NCI-H1930 (cell line): ENCODE data around the gene DCD.

Experiments used
- DNase-seq, 2 experiments: peaks; one replicate each; lab custom pipeline; 2025; lab: John Stamatoyannopoulos, UW

Gene DCD

GRCh38 chr12:54606556-54606955 lies 41.6 kb downstream of the DCD start:
- no peak for DNase-seq

GRCh38 chr12:54605138-54605970 lies 42.8 kb downstream of the DCD start:
- DNase-seq = no peak

GRCh38 chr12:54604436-54604835 lies 43.7 kb downstream of the DCD start:
- no peak for DNase-seq

- DNase-seq = no peak
Measured at GRCh38 chr12:54603872-54604271, 44.3 kb downstream of the DCD start.

- peak; percentile 6 to 7 for DNase-seq
Measured at GRCh38 chr12:54603173-54603814, 44.9 kb downstream of the DCD start.

DNA sequence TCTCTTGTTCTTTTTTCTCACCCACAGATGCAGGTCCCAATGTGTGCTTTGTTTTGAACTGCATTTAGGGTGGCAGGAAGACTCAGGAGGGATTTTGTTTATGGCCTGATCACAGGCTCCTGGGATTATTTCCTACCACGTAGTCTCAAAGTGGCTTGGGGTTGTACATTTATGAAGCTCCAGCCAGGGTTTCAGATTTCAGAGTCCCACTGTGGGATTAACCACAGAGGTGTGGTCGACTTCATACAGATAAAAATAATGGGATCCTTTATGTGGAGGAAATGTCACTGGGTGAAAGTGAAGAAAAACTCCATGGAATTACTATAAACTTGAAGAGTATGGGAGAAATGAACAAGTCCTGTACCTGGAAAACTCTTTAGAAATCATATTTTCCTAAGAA lies 45.5 kb downstream of the DCD start:
- DNase-seq = no peak

- no peak for DNase-seq
Measured at GRCh38 chr12:54601841-54602240, 46.3 kb downstream of the DCD start.

DNA sequence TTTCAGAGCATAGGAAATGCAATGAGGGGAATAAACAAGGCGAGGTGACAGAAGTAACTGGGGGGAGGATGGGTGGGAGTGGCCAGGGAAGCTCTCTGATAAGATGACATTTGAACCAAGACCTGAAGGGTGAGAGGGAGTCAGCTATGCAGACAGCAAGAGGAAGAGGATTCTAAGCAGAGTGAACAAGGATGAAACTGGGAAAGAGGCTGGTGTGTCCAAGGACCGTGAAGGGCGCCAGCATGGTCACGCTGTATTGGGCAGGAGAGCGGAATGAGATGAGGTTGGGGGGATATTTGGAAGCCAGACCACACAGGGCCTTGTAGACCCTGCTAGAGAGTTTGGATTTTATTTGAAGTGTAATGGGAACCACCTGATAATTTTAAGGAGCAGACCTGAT lies 49.2 kb downstream of the DCD start:
- no peak for DNase-seq

DNA sequence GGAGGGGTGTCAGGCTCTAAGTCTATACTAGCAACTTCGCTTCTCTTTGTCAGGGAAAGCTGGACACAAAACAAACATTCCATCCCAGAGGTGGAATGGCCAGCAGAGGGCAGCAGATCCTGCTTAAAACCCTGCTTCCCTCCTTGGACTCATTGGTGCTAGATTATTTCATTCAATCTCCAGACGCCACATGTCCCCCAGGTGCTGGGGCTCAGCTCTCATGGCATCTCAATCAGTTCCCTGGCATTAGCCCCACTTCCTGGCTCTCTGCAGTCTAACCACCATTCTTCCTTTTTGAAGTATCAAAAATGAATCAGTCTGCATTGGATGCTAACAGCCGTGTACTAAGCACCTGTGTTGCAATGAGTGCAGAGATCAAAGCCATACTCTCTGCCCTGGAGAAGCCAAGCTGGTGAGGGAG lies 51.6 kb downstream of the DCD start:
- peak in 1 of 2 experiments; percentile 18 for DNase-seq

- no peak for DNase-seq
Measured at GRCh38 chr12:54595471-54595870, 52.7 kb downstream of the DCD start.
